Spleen (tissue), 11 donors: Measurements from ENCODE around the gene GRAP2. TPM values are rescaled to one million over a fixed set of nuclear protein-coding genes. Genes with fewer than 3 reads are reported as not detected.
"Not testable (repeated sequence)": the region's sequence is repeated elsewhere in the genome, so short reads cannot be mapped to it uniquely, and the experiment has no call there.

Experiments
- DNase-seq: peaks from one replicate; pipeline ENCODE4 v3.0.0-alpha.2; 2020
- H3K27ac ChIP-seq, 8 donors: fragments of 200-600 bp; sonication (generic) in 7 of 8; 1 replicate in 4 of 8; 2 replicates in 4 of 8; pipeline versions ENCODE4 v1.5.0 to v1.8.0; 2016 to 2021; ENCODE audit warnings: inconsistent platforms in 4 of 8, mild to moderate bottlenecking in 4 of 8, moderate library complexity in 1 of 8
- H3K27me3 ChIP-seq, 7 donors: fragments of 200-600 bp; sonication (generic) in 6 of 7; replicated peaks in 1 of 7; 1 replicate in 4 of 7; 2 replicates in 3 of 7; pipeline versions ENCODE4 v1.5.0 to v1.8.0; 2016 to 2021; ENCODE audit warnings: inconsistent platforms in 3 of 7, mild to moderate bottlenecking in 1 of 7
- H3K36me3 ChIP-seq, 6 donors: fragments of 200-600 bp; sonication (generic) in 5 of 6; 1 replicate in 4 of 6; 2 replicates in 2 of 6; pipeline versions ENCODE4 v1.5.0 to v1.8.0; 2016 to 2021; ENCODE audit warnings: inconsistent platforms in 2 of 6
- H3K4me1 ChIP-seq, 6 donors: fragments of 200-600 bp; sonication (generic) in 5 of 6; 1 replicate in 3 of 6; 2 replicates in 3 of 6; pipeline versions ENCODE4 v1.5.0 to v1.8.0; 2016 to 2021; ENCODE audit warnings: inconsistent platforms in 3 of 6
- H3K4me3 ChIP-seq, 8 donors: fragments of 200-600 bp; sonication (generic) in 7 of 8; 1 replicate in 4 of 8; 2 replicates in 4 of 8; pipeline versions ENCODE4 v1.5.0 to v1.8.0; 2016 to 2021; ENCODE audit warnings: inconsistent platforms in 4 of 8, mild to moderate bottlenecking in 4 of 8, moderate library complexity in 2 of 8
- H3K9me3 ChIP-seq, 8 donors: fragments of 200-600 bp; sonication (generic) in 7 of 8; 1 replicate in 4 of 8; 2 replicates in 4 of 8; pipeline versions ENCODE4 v1.5.0 to v1.8.0; 2016 to 2021; ENCODE audit warnings: inconsistent platforms in 4 of 8
- CTCF ChIP-seq, 11 experiments: fragments of 200-600 bp in 7 of 11; fragments of 450-650 bp in 4 of 11; sonication (generic) in 4 of 11; IDR thresholded peaks in 8 of 11; conservative IDR thresholded peaks in 3 of 11; 1 replicate in 7 of 11; 2 replicates in 4 of 11; pipeline versions ENCODE4 v1.4.0 to v1.8.0; 2016 to 2021; ENCODE audit warnings: antibody characterized with exemption in 11 of 11, inconsistent platforms in 4 of 11, mild to moderate bottlenecking in 1 of 11
- POLR2A ChIP-seq, 3 donors: fragments of 450-650 bp; IDR thresholded peaks; one replicate each; pipeline ENCODE4 v1.5.1; 2017; ENCODE audit warnings: antibody characterized with exemption in 3 of 3, mild to moderate bottlenecking in 1 of 3
- POLR2AphosphoS5 ChIP-seq, 3 donors: sonication (generic); formaldehyde crosslinking; IDR thresholded peaks; one replicate each; pipeline ENCODE4 v1.5.1; 2017; ENCODE audit warnings: antibody characterized with exemption in 3 of 3
- WGBS, 5 donors: extraction: QIAGEN DNeasy Blood & Tissue Kit in 3 of 5; methylation state at CpG; one replicate each; pipeline versions ENCODE4 v1.1.5 to v1.1.7; 2013 to 2018; 5-methylcytosine and 5-hydroxymethylcytosine counted together
- intact Hi-C: fragments of 100-400 bp; cut with DNase I; formaldehyde crosslinking; loops from one replicate; pipeline ENCODE4 v1.15.0; 2023; ENCODE audit warnings: low total_unique reads
- polyA plus RNA-seq, 3 donors: library from polyadenylated mRNA; stranded (reverse); fragments of 200-250 nt; gene quantifications; one replicate each; pipeline ENCODE4 v1.2.1, GENCODE V29; 2013
- total RNA-seq, 7 donors: library from RNA; depleted of rRNA in 3 of 7; stranded (reverse); fragments of >200 nt in 3 of 7; fragmentation: NEBNext Ultra II Directional in 4 of 7; extraction: Animal tissue kit (Norgen Biotek cat#: 25700) in 4 of 7; gene quantifications; one replicate each; pipeline versions ENCODE4 v1.1.0 to v1.2.1, GENCODE V29; 2016 to 2021
- donor health status: healthy with polysubstance abuse.
- donor health status: DM: no; HTN: no; CAD: no; lungs with moderate emphysema.
- donor health status: DM: no; HTN: no; CAD: no.
- donor health status: Bipolar disorder and iron deficiency.
- donor health status: healthy.
- donor health status: DM: no; HTN: no; CAD: no.
- donor health status: DM: yes; HTN: yes; CAD: no.

Gene GRAP2
- total and polyA plus RNA-seq, 10 donors = 3.1 to 40.3 (median 29.8) TPM

- no peak for DNase-seq
- Histone ChIP-seq H3K9me3 (no peaks in the 10 kb centered on the region), H3K27ac (no peak overlapping the region), H3K4me1 (peaks cover 0 to 23% (median 4%) of the 10 kb centered on the region in 6 donors), H3K4me3 (no peak overlapping the region), H3K27me3 (no peaks in the 10 kb centered on the region), H3K36me3 (no peaks in the 10 kb centered on the region)
- WGBS, 5 donors = 86 to 91% (median 90%) methylated on average over 5 of the region's 5 CpGs
- intact Hi-C loops = no loop called here
- TF ChIP-seq CTCF (IDR thresholded peaks at IDR 0.05 in 8 of 11, conservative IDR thresholded peaks at IDR 0.05 in 3 of 11) (no peak), POLR2AphosphoS5 (IDR thresholded peaks at IDR 0.05) (no peak), POLR2A (IDR thresholded peaks at IDR 0.05) (no peak)
These were observed 29.7 kb upstream of the GRAP2 start for GRCh38 chr22:39871008-39871798.

- H3K9me3 ChIP-seq = no peaks in the 10 kb centered on the region
- DNase-seq = no peak
- 70 to 88% (median 79%) methylated on average over 1 of the region's 1 CpG for WGBS, 5 donors
- H3K4me1 ChIP-seq = peaks cover 0 to 16% (median 6%) of the 10 kb centered on the region in 6 donors
- no peak overlapping the region for H3K27ac ChIP-seq
- no peak overlapping the region for H3K4me3 ChIP-seq
- no peaks in the 10 kb centered on the region for H3K27me3 ChIP-seq
- intact Hi-C loops = no loop called here
- no peaks in the 10 kb centered on the region for H3K36me3 ChIP-seq
- TF ChIP-seq CTCF (IDR thresholded peaks at IDR 0.05 in 8 of 11, conservative IDR thresholded peaks at IDR 0.05 in 3 of 11) (no peak), POLR2AphosphoS5 (IDR thresholded peaks at IDR 0.05) (no peak), POLR2A (IDR thresholded peaks at IDR 0.05) (no peak)
These were observed 28.3 kb upstream of the GRAP2 start for GRCh38 chr22:39872548-39872947.

- TF ChIP-seq POLR2A (IDR thresholded peaks at IDR 0.05) (no peak), CTCF (IDR thresholded peaks at IDR 0.05 in 8 of 11, conservative IDR thresholded peaks at IDR 0.05 in 3 of 11) (no peak), POLR2AphosphoS5 (IDR thresholded peaks at IDR 0.05) (no peak)
- DNase-seq = no peak
- H3K27me3 ChIP-seq = no peaks in the 10 kb centered on the region
- no peak overlapping the region for H3K27ac ChIP-seq
- H3K9me3 ChIP-seq = no peaks in the 10 kb centered on the region
- intact Hi-C loops = no loop called here
- H3K36me3 ChIP-seq = no peaks in the 10 kb centered on the region
- no peak overlapping the region for H3K4me3 ChIP-seq
- H3K4me1 ChIP-seq = peaks cover 0 to 5% (median 0%) of the 10 kb centered on the region in 6 donors
- WGBS, 5 donors = 42 to 68% (median 56%) methylated on average over 1 of the region's 1 CpG
These were observed 26.9 kb upstream of the GRAP2 start for GRCh38 chr22:39873965-39874364.

- H3K4me1 ChIP-seq, DNase-seq, H3K27ac ChIP-seq, H3K36me3 ChIP-seq, H3K4me3 ChIP-seq, intact Hi-C loops, H3K9me3 ChIP-seq, H3K27me3 ChIP-seq: not testable (repeated sequence)
- WGBS, 5 donors = 92 to 97% (median 94%) methylated on average over 32 to 42 of the region's 42 CpGs
These were observed 25.6 kb upstream of the GRAP2 start for GRCh38 chr22:39875176-39875885.
